GM21447 (cell line): ENCODE measurements around the gene HCRTR1.

Experiments
- ATAC-seq: cut with Tn5 transposase; IDR thresholded peaks from one replicate; pipeline ENCODE4 v1.9.1; 2021; ENCODE audit not compliant: unreplicated experiment

The HCRTR1 gene

DNA sequence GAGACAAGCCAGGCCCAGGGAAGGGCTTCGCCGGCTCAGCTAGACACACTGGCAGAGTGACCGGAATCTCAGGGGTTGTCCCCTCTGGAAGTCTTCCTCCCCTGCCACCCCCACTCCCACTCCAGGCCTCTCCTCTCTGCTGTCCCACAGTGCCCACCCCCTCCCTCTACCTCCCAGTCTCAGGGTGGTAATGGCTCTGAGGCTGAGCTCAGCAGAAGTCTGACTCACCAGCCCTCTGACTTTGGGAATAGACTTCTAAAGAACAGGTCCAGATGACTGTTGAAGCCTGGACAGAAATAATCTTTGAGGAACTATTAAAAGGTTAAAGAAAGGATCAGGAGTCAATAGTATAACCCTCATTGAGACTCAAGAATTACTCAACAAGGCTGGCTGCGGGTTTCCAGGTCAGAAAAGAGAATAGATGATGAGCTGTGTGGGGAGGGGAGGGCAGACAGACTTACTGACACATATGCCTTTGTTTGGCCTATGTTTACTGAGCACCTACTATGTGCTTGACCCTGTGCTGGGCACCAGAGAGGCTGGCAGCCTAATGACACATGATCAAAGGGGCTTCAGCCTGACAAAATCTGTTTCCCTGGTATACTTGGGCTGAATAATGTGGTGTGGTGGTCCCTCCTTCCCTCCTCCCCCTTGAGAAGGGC, 8.2 kb downstream of the HCRTR1 start:
- ATAC-seq = no peak

DNA sequence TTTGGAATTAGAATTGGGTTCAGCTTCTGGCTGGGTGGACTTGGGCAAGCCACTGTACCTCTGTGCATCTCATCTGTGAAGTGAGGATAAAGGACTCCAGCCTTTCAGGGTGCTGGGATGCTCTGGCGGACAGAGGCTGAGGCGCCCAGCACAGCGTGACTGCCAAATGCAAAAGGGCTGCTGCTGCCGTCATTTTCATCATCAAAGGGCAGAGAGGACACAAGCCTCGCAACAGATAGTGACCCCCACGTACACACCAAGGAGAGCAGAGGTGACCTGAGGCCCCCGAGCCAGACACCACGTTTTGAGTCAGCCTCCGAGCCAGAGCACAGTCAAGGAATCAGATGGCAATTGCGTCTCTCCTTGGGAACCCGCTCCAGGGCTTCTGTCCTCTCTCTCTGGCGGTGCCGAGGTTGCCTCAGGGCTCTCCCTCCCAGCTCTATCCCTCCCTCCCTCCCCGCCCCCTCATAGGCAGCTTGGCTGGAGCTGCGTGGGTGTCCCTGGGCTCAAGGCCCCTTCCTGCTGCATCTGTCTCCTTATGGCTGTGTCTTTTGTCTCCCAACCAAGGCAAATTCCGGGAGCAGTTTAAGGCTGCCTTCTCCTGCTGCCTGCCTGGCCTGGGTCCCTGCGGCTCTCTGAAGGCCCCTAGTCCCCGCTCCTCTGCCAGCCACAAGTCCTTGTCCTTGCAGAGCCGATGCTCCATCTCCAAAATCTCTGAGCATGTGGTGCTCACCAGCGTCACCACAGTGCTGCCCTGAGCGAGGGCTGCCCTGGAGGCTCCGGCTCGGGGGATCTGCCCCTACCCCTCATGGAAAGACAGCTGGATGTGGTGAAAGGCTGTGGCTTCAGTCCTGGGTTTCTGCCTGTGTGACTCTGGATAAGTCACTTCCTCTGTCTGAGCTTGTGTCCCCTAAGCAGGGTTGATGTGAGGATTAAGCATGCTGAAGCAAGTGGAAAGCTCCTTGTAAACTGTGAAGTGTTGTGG, 9.0 kb downstream of the HCRTR1 start:
- no peak for ATAC-seq

DNA sequence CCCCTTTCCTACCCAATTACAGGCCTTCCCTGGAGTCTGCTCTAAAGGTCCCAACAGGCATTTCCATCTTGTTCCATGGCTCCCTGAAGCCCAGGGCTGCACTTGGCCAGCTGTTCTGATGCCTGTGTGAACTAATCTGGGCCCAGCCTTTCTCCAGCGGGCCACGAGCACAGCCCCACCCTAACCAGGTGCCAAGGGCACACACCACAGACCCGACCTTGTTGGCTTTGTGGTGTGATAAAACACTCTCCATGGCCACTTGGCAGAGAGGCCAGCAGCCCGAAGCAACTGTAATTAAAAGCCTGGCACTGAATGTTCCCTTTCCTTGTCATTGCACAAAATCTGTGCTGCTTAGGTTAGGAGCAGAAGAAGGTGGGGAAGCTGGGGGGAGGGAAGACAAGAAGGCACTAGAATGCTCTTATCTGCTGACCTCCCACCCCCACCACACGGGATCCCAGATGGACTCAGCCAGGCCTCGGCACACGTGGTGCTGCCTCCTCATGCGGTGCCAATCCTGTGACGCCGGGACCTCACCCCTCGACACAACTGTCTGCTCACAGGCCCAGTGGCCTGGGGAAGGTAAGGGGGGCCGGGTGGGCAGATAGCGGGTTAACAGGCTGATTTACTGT, 9.9 kb downstream of the HCRTR1 start:
- ATAC-seq = no peak

DNA sequence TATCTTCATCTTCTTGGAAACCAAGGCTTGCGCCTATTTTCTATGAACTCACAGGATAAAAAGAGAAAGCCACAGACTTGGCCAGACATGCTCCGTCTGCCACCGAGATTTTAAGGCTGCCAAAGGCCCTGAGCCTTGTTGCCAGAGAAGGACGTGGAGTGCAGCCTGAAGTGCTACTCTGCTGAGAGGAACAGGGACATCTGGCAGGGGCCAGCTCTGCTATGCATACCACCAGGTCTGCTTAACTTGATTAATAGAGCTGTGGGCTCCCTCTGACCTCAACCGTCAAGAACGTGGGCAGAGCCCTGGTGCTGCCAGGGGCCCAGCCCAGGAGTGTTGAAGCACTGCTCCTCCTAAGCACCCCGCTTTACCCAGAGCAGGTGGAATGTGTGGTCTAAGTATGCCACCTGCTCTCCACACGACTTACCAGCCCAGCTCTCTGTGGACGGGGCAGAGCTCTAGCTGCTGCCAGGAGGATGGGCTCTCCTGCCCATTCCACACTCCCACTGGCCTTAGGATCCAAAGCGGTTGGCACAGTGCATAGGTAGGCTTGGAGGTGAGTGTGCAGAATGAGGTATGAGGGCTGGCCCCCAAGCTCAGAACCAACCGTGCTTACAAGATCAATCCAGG, 10.6 kb downstream of the HCRTR1 start:
- ATAC-seq = no peak

DNA sequence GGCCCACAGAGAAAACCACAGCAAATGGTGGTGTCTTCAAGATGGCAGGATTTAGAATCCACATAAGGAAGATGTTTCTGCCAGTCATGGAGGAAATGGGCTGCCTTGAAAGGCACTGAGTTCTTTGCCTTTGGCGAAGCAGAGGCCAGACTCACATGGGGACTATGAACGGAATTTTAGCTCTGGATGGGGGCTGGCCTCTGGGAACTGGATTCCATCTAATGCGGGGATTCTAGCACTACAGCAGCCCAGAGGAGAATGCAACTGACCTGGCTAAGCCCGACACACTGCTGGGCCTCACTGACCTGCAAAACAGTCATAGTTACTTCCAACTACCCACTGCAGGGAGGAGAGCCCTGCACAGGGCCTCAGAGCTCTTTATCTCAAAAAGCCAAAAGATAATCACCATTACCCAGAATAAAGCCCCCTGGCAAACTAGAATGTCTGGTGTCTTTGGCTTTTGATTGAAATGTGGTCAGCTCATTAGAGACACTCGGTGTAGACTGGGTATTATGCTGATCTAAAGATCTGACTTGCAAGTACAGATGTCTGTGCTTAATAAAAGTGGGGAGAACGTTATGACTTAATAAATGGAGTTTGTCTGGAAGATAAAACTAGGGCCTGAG, 11.6 kb downstream of the HCRTR1 start:
- ATAC-seq = no peak

DNA sequence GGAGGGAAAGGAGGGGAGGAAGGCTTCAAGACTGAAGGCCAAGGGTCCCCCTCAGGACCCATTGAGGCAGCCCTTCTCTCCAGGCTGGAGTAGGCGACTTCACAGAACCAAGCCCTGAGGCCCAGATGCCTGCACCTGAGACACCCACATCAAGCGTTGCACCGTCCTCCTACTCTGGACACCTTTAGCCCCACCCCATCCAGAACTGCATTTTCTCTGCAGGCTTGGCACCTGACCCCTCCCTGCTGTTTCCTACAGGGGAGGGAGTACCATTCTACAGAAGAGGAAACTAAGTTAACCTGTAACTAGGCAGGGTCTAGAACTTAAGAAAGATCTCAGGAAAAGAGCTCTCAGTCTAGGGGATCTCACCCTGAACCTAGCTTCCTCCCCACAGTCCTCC, 15.2 kb downstream of the HCRTR1 start:
- ATAC-seq = no peak

DNA sequence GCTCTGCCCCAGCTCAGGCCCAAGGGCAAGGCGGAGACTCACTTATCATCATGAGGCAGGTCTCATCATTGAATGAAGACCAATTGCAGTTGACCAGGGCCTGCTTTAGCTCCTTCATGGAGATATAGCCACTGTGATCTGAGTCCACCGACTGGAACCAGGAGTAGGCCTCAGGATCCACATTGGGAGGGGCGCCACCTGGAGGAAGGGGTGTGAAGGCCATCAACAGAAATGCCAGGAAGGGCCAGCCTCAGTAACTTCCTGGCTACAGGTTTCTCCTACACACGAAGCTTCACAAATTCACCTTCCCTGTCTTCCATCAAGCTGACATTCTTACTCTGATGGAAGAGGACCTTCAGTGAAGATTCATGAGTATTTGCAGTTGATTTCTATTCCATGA, 15.6 kb downstream of the HCRTR1 start:
- no peak for ATAC-seq

DNA sequence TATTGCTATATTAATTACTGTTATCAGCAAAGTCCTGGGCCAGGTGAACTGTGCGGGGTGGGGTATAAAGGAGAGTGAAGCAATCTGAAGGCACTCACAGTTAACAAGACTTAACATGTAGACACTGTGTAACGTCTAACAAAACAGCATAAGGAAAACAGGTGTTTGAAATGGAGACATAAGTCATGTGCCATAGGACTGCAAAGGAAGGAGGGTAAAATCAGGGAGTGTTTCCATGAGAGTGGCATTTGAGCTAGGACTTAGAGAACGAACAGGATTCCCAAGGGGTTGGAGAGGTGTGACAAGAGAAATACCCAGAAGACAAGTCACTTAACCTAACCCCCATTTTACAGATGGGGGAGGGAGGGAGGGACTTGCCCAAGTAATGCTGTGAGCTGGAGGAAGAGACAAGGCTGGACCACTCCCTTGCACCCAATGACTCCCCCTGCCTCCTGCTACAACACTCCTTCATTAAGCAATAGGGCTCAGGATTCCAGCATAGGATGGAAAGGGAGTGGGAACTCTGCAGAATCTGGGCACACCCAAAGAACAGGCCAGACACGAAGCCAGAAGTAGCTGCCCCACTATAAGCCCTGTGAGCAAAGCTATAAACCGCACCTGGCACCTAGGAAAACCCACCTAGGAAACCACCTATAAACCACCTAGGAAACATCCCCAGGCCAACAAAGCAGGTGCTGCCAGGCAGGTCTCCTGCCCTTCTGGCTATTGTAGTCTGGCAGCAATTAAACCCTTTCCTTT, 20.6 kb downstream of the HCRTR1 start:
- ATAC-seq = no peak

DNA sequence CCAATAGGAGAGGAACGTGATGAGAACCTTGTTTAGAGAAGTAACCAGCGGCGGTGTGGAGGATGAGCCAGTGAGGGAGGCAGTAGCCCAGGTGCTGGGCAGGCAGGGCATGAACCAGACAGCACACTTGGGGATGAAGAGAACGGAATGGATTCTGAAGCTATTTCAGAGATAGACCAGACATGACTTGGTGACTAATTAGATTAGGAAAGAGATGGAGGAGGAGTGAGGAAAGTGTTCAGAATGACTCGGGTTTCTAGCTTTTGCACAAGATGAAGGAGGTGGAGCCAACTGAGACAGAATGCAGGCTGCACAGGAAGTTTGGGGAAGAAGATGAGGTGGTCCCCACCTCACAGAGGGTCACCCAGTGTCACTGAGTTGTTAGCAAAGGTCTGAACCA, 22.1 kb downstream of the HCRTR1 start:
- ATAC-seq = no peak

DNA sequence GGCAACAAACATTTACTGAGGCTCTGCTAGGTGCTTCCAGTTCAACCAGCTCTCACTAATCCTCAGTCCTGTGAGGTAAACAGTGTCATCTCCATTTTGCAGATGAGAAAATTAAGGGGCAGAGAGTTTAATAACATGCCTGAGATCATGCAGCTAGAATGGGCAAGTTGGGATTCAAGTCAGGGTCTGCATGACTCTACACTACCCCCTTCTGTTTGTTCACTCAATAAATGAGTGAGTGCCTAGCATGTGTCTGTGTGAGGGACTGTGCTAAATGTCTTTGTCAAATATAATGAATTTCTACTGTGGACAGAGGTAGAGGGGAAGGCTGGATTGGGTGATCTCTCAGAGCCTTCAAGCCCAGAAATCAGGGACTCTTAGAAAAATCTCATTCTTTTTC, 22.7 kb downstream of the HCRTR1 start:
- no peak for ATAC-seq

DNA sequence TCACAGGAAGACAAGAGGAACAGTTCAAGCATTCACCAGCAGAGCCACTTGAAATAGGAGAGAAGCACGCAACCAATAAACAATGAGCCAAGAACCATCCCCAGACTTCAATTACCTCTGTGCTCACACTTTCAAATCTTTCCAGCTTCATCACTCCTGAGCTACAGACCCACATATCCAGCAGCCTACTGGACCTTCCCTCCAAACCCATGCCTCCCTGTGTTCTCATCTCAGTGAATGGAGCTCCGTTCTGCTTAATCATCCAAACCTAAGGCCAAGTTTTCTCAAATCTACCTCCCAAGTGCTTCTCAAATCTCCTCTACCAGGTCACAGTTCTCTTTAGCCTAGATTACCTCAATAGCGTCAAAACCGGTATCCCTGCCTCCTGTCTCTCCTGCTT, 23.5 kb downstream of the HCRTR1 start:
- ATAC-seq = no peak

DNA sequence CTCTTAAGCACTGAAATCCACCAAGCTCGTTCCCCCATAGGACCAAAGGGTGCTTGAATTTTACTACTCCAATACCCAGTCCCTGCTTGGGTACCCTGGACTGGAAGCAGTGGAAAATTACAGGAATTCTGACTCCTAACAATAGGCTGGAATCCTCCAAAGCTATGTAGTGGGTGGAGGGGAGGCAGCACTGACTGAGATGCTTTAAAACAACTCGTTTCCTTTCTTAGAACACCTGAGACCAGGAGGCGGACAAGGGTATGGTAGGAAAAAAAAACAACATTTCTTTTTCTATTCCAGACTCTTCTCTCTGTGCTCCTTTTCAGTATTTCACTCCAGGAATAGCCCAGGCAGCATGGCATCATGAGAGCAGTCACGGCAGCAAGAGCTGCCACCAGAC, 24.9 kb downstream of the HCRTR1 start:
- no peak for ATAC-seq

DNA sequence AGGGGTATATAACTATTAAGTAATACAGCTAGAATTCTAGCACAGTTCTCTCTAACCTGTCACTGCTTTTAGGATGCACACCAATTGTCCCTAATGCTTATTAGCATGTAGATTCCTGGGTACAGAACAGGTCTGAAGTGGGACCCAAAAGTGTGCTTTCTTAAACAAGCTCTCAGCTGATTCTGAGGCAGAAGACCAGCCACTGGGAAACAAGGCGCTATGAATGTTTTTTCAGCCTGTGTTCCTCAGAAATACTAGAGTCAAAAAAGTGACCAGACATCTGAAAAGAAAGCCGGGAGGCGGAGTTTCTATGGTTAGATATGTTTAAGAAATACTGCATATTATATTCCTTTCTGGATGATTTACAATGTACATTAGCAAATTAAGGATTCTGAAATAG, 25.4 kb downstream of the HCRTR1 start:
- no peak for ATAC-seq

DNA sequence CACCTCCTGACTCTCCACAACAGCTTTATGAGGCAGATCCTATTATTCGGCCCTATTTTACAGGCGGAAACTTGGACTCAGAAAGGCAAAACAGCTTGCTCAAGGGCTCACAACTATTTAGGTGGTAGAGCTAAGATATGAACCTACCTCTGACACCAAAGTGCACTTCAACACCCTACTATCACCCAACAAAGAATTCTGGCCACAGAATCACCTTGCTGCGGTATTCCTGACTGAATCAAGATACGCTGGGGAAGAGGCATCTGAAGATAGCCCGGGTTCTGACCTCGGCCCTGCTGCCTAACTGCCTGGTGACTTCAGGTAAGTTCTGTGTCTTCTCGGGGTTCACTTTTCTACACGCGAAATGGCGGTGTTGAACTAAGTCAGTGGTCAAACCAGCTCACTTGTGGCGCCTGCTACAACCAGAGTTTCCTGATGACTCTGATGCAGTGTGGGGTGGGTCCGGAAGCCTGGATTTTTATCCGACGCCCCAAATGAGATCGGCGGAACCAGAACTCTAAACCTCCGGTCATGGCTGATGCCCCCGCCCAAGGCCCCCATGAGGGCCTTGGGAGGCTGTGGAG, 26.6 kb downstream of the HCRTR1 start:
- ATAC-seq = peak; percentile 5

DNA sequence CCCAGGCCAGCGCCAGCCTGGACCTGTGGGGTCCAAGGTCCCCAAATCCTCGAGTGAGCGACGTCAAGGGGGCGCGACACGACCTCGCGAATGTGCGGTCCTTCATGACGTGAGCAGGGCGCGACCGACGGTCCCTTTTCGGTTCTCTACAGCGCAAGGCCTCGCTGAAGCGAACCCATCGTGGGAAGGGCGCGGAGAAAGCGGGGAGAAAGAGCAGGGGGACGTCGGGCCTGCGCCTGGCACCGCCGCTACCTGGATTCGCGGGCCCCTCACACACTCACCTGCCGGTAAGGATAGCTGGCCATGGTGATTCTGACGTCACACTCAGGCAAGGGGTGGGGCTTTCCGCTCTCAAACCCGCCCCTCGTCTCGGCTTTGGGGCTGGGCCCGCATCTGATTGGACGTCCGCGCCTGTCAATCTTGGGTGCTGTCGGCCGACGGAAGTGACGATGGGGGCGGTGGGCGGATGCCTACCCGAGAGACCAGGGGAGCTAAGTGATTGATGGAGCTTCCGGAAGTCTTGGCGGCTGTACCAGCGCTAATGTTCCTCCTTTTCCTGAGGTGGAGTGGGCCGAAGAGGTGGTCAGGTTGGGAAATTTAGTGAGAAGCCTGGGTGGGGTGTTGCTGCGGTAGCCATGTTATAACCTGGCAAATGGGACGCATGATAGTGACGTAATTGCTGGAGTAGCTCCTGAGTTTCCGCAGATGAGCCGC, 27.2 kb downstream of the HCRTR1 start, which contains the start of gene PEF1:
Gene PEF1, minus strand, starts transcription at position 317 of the 714 bp plus-strand sequence. Its CDS starts 12 bp downstream, at position 305.
- ATAC-seq = peak; percentile 89

DNA sequence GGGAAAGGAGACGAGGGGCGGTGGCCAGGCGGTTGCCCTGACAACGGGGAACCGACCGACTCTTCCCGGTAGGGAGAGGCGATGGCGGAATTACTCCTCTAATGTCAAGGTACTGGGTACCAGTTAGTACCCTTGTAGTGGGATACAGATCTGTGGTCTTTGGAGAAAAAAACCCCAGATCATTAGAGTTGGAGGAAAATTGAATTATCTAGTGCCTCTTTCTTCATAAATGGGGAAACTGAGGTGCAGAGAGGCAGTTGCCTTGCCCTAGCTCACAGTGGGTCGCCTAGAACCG, 27.7 kb downstream of the HCRTR1 start:
- no peak for ATAC-seq

DNA sequence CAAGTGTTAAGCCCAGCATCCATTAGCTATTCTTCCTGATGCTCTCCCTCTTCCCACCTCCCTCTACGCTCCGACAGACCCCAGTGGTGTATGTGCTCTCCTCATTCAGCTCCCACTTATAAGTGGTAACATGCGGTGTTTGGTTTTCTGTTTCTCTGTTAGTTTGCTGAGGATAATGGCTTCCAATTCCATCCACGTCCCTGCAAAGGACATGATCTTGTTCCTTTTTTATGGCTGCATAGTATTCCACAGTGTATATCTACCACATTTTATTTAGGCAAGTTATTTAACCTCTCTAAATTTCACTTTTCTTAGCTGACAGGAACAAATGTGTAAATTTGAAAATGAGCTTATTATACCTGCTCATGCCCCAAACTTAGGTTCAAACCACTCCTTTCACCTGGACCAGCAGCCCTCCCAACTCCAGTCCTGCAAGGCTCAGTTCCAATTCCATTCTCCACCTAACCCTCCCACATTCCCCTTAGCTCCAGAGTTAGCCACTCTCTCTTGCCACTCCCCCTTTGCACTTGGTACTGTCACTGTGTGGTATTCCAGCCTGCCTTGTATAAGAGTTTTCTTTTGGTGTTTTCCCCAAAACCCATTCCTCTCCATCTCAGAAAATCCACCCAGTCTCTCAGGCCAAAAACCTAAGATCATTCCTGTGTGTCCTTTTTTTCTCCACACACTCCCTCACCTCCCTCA, 28.9 kb downstream of the HCRTR1 start:
- no peak for ATAC-seq

DNA sequence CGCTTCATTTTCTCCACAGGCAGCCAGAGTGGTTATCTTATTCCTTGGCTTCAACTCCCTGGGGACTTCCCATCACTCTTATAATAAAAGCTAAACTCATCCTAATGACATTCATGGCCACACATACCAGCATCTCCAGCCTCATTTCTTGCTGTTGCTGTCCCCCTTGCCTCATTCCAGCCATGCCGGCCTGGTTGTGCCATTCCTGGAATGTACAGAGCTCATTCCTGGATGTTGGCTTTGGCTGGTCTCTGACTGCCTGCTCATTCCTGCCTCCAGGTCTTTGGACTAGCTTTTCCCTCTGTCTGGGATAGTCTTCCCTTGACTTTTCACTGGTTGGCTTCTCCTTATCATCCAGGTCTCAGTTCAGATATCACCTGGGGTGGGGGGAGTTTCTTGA, 29.6 kb downstream of the HCRTR1 start:
- ATAC-seq = no peak

DNA sequence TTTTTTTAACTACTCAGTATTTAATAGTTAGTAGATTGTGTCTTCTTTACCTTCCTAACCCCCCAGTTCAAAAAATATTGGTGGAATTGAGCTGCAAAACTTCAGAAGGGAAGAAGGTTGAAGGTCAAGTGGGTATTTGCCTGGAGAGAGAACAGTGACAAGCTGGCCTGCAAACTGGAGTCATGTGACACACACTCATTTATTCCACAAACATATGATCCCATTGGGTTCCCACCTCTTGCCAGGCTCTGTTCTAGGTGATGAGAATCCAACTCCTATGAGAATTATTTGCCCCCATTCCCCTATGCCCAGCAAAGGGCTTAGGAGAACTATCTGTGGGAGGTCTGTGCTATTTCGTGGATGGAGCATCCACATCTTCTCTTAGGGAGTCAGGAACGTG, 30.7 kb downstream of the HCRTR1 start:
- no peak for ATAC-seq
